ENCODE results near the gene SMG6. TPM values are rescaled to one million over a fixed set of nuclear protein-coding genes. Genes with fewer than 3 reads are reported as not detected.

The SMG6 gene
- total RNA-seq, 1 experiment from 2014 or later: 28.6 TPM

DNA sequence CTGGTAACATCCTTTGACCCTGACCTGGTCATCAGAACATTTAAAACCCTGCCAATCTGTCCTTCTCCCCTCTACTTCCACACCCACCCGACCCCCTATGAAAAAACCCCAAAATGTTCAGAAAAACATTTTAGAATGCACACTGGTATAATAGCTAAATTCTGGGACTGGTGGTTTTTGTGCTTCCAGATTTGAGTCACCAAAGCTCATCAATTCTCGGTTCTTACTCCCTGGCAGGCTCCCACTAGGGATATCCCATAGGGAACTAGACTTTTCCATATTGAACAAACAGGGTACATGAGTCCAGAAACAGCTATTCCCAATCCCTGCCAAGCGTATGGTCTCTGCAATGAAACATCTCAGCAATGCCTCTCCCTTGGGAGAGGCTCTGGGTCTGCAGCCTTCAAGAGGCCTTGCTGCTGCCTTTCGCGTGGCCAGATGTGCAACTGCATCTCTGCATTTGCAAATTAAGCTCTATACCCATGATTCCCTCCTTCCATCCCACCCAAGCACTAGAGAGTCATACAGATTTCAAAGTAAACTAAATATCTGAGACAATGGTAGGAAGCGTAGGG, 67.7 kb downstream of the SMG6 start:
- Histone ChIP-seq H3T11ph (ENCODE audit: low read length) (no peak overlapping the region), H3K23me2 (ENCODE audit: insufficient read length, low read depth, low read length, poor library complexity, severe bottlenecking) (no peaks in the 10 kb centered on the region), H3K27me3 (ENCODE audit: insufficient read depth, low read length) (no peaks in the 10 kb centered on the region), H3K79me1 (ENCODE audit: insufficient read depth, low read depth, low read length, poor library complexity, severe bottlenecking) (no peaks in the 10 kb centered on the region), H2BK120ac (ENCODE audit: low read depth, low read length, poor library complexity, severe bottlenecking) (no peak overlapping the region), H4K91ac (ENCODE audit: insufficient read length, low read depth, low read length) (no peak overlapping the region), H4K8ac (replicated peaks; ENCODE audit: insufficient read length, low read depth, low read length) (no peak overlapping the region), H3K9me3 (ENCODE audit: control insufficient read depth, low read depth, low read length) (no peaks in the 10 kb centered on the region), H3K56ac (ENCODE audit: insufficient read length, low read depth, low read length) (no peak overlapping the region), H3K18ac (ENCODE audit: insufficient read length, low read depth, low read length) (no peak overlapping the region), H3K4ac (ENCODE audit: low read depth, low read length) (no peak overlapping the region), H2AFZ (ENCODE audit: low read length) (no peak overlapping the region), H3K14ac (ENCODE audit: insufficient read depth, low read length) (no peak overlapping the region), H4K5ac (ENCODE audit: insufficient read length, low read depth, low read length) (no peak overlapping the region), H3K4me1 (ENCODE audit: insufficient read depth, low read length) (no peaks in the 10 kb centered on the region), H2BK15ac (ENCODE audit: low read depth, low read length) (no peak overlapping the region), H3K23ac (ENCODE audit: insufficient read length, low read depth, low read length) (no peak overlapping the region), H3K4me2 (ENCODE audit: insufficient read depth, insufficient read length, low read length) (no peak overlapping the region), H4K20me1 (ENCODE audit: control insufficient read depth, insufficient read depth, insufficient read length) (no peaks in the 10 kb centered on the region), H2BK20ac (ENCODE audit: low read depth, low read length, poor library complexity, severe bottlenecking) (no peak overlapping the region), H2BK5ac (ENCODE audit: insufficient read length, low read length) (no peak overlapping the region), H2AK5ac (ENCODE audit: insufficient read length, low read length) (no peak overlapping the region), H2BK12ac (ENCODE audit: insufficient read length, low read depth, low read length) (no peak overlapping the region), H3K27ac (ENCODE audit: insufficient read length, low read depth, low read length) (no peak overlapping the region), H3K79me2 (ENCODE audit: insufficient read depth, low read length) (no peaks in the 10 kb centered on the region), H3K9ac (ENCODE audit: extremely low read depth, insufficient read length, low read length) (no peak overlapping the region)
- H3K4me1 Mint-ChIP-seq: peaks cover 2 to 8% of the 10 kb centered on the region in 2 experiments; a peak in 3 of 4 replicates
- no peak overlapping the region for H3K4me3 Mint-ChIP-seq
- TF ChIP-seq, protein P1, sequence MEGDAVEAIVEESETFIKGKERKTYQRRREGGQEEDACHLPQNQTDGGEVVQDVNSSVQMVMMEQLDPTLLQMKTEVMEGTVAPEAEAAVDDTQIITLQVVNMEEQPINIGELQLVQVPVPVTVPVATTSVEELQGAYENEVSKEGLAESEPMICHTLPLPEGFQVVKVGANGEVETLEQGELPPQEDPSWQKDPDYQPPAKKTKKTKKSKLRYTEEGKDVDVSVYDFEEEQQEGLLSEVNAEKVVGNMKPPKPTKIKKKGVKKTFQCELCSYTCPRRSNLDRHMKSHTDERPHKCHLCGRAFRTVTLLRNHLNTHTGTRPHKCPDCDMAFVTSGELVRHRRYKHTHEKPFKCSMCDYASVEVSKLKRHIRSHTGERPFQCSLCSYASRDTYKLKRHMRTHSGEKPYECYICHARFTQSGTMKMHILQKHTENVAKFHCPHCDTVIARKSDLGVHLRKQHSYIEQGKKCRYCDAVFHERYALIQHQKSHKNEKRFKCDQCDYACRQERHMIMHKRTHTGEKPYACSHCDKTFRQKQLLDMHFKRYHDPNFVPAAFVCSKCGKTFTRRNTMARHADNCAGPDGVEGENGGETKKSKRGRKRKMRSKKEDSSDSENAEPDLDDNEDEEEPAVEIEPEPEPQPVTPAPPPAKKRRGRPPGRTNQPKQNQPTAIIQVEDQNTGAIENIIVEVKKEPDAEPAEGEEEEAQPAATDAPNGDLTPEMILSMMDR (conservative IDR thresholded peaks at IDR 0.05): no peak
- peaks cover 0 to 18% (median 14%) of the 10 kb centered on the region in 3 experiments; a peak in 4 of 7 replicates for H3K36me3 Mint-ChIP-seq (ENCODE audit: insufficient read depth in 1 of 3, low read depth in 3 of 3)
- no peaks in the 10 kb centered on the region for H3K9me3 Mint-ChIP-seq
- no CpG with 5 or more reads among the region's 6 CpGs for WGBS (ENCODE audit: extremely low coverage, insufficient read length, low lambda C conversion rate)
- DNase-seq: no peak
- H3K27me3 Mint-ChIP-seq (ENCODE audit: low read depth): no peaks in the 10 kb centered on the region
- H3K27ac Mint-ChIP-seq: no peak overlapping the region
